ENCODE results near the gene DUSP18.
"Not testable (repeated sequence)": the region's sequence is repeated elsewhere in the genome, so short reads cannot be mapped to it uniquely, and the experiment has no call there.

The DUSP18 gene

DNA sequence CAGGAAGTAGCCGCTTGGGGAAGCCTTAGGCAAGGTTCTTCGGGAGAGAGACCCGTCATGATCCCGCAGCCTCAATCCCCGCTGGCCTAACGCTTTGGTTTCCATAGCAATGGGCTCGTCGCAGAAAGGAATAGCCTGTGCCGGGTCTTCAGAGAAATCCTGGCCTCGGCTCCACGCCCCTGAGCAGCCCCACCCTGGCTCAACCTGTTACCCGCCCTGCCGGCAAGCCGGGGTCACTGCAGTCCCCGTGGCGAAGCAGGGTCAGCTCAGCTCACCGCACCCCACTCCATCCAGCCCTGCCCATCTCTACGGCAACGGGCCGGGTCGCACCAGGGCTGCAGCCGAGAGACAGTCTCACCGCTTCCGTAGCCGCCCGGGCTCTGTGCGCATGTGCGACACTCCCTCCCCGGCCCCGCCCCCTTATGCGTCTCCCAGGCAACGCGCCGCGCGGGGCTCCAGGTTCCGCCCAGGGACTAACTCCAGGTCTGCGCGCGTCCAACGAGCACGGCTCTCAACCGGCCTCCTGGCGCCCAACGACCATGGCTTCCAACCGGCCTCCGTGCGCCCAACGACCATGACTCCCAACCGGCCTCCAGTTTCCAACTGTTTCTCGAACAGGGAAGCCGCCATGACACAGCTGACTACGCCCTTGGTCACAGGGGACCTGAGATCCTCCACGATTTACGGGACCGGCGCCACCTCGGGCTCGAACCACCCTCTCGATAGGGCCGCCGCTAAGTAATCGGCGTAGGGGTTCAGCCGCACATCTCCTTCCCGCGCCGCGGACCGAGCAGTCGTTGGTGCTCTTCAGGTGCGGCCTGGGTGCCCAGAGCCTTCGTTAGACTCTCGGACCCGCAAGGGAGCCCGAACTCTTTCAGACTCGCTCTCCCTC lies at the start of gene DUSP18:
TSS of gene DUSP18 (minus strand) at position 382 of the 892 bp plus-strand sequence. CDS start 3,872 bp downstream, outside the sequence.
- DNase-seq (ENCODE audit: low read depth, low spot score), result peak; percentile 98

DNA sequence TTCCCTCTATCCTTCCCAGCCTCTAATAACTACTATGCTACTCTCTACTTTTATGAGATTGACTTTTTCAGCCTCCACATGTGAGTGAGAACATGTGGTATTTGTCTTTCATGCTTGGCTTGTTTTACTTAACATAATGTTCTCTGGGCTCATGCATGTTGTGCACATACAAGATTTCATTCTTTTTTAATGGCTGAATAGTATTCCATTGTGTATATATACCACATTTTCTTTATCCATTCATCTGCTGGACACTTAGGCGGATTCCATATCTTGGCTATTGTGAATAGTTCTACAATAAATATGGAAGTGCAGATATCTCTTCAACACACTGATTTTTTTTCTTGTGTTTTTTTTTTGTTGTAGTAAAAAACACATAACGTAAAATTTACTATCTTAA lies 46.4 kb upstream of the DUSP18 start:
- no peak for DNase-seq (ENCODE audit: low read depth, low spot score)

DNA sequence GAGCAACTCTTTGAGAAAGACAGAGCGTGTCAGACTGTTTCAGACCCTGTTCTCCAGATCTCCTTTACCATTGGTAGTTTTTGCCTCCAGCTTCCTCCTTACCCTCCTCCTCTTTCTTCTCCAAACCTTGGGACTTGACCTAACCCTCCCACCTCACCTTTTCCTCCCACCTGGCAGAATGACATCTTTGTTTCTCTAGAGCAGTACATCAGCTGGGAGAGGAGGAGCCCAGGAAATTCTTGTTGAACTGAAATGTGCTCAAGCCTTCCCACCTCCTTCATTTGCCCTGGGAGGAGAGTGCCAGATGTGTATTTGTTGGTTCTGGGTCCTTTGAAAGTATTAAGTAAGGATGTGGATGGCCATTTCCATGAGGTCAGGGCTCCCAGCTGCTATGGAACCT lies 44.4 kb upstream of the DUSP18 start:
- no peak for DNase-seq (ENCODE audit: low read depth, low spot score)

GRCh38 chr22:30709980-30710379 lies 42.3 kb upstream of the DUSP18 start:
- DNase-seq (ENCODE audit: low read depth, low spot score), result not testable (repeated sequence)

DNA sequence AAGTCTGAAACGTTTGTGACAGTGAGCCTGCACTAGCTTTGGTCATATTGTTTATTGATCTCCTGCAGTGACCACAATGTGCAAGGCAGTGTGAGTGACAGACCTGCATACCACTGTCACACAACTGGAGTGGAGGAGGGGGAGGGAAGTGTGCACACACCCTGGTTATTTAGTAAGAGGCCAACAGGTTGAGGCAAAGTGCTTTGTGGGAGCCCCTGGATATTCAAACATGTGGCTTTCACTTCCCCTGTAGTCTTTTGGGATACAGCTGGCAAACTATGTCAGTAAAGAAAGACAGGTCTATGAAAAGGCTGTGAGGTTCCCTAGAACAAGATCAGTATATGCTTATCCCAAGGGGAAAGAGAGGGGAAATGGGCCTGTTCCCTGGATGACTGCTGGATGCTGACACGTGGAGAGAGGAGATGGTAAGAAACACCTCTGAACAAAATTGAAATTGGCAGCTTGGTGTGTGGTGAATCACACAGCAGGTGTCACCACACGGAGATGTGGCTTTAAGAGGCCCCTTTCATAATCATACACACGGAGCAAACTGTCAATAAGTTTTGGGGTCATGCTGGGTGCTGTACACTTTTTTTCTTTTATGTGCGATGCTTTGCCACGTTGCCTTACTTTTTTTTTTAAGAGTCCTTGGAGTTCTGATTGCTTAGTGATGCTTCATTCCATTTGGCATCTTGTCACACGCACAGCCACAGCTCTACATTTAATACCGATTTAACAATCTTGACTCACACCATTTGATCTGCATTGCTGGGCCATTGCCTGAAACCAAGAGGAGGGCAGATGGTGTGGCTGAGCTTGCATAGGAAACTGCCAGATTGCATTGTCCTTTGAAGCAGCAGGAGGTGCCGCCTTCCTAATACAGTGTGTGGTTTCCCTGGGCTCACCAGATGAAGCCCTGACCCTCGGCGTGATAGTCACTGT lies 38.3 kb upstream of the DUSP18 start:
- peak; percentile 29 for DNase-seq (ENCODE audit: low read depth, low spot score)

GRCh38 chr22:30704978-30705377 lies 37.3 kb upstream of the DUSP18 start:
- no peak for DNase-seq (ENCODE audit: low read depth, low spot score)

DNA sequence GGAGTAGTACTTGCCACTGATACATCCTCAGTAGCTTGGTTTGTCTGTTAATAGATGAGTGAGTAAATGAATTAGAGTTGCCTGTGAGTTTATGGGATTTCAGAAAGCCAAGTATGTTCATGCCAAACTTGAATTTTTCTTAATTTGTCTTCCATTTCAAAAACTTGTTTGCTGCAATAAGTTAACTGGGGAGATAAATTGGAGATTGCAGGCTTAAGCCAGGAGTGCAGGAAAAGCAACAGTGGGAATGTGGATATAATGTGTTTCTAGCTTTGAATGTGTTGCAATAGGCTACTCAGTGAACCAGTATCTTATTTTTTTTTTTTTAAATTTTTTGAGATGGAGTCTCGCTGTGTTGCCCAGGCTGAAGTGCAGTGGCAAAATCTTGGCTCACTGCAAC lies 35.2 kb upstream of the DUSP18 start:
- DNase-seq (ENCODE audit: low read depth, low spot score), result no peak

GRCh38 chr22:30701872-30702271 lies 34.2 kb upstream of the DUSP18 start:
- no peak for DNase-seq (ENCODE audit: low read depth, low spot score)

DNA sequence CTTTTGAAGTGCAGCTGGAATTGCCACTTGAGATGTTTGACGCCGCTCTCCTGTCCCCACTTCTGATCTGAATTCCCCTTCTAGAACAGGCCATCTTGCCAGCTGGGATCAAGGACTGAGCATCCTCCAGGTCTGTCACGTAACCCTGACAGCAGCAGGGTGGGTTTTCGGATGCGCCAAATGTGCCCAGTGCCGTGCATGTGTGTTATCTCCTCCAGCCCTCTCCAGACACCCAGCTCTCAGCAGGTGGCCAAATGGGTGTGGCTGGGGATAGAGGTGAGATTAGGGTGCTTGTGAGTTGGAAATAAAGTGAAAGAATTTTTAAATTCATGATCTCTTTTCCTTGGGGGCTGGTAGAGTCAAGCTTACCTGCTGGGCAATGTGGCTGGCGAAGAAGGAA lies 30.3 kb upstream of the DUSP18 start:
- DNase-seq (ENCODE audit: low read depth, low spot score), result no peak

GRCh38 chr22:30695871-30696655 lies 28.4 kb upstream of the DUSP18 start:
- DNase-seq (ENCODE audit: low read depth, low spot score), result no peak

DNA sequence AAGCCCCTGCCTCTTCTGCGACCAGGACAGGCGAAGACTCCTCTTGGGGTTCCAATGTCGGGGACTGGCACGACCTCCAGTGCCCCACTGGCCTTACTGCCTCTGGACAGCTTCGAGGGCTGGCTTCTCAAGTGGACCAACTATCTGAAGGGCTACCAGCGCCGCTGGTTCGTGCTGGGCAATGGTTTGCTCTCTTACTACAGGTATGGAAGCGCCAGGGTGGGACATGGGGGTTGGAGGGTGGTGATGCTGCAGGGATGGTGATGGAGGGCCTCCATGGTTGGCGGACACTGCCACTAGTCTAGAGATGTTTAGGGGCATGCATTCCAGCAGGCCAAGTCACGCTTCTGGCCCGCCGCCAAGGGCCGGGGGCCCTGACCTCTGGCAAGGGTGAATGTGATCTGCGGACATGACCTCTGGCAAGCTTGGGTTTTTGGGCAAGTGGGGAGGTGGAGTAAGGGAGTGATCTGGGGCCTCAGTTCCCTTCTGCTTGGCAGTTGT lies 27.7 kb upstream of the DUSP18 start:
- DNase-seq (ENCODE audit: low read depth, low spot score), result no peak

GRCh38 chr22:30694640-30695350 lies 27.1 kb upstream of the DUSP18 start, which contains the start of gene OSBP2:
TSS of gene OSBP2 (plus strand) at chr22:30694874. CDS start at chr22:30694910, 36 bp downstream.
- peak; percentile 23 for DNase-seq (ENCODE audit: low read depth, low spot score)

- peak; percentile 47 for DNase-seq (ENCODE audit: low read depth, low spot score)
Measured at GRCh38 chr22:30694171-30694639, 26.5 kb upstream of the DUSP18 start.

DNA sequence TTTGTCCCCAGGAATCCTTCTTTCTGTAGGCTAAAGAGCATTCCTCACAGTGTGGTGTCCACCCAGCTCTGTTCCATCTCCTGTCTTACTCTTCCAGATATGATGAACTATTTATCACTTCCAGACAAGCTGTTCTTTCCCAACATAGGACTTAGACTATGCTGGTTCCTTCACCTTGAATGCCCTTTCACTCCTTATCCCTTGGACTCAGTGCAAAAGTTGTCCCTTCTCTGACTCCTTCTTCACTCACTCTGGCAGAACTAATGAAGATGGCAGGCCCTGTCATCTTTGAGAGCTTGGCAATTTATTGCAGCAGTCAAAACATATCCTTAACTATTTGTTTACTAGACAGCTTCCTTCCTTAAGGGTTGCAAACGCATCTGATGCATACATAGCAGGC lies 23.5 kb upstream of the DUSP18 start:
- DNase-seq (ENCODE audit: low read depth, low spot score), result no peak

- no peak for DNase-seq (ENCODE audit: low read depth, low spot score)
Measured at GRCh38 chr22:30689622-30690021, 21.9 kb upstream of the DUSP18 start.

- DNase-seq (ENCODE audit: low read depth, low spot score), result no peak
Measured at GRCh38 chr22:30687358-30687757, 19.7 kb upstream of the DUSP18 start.

DNA sequence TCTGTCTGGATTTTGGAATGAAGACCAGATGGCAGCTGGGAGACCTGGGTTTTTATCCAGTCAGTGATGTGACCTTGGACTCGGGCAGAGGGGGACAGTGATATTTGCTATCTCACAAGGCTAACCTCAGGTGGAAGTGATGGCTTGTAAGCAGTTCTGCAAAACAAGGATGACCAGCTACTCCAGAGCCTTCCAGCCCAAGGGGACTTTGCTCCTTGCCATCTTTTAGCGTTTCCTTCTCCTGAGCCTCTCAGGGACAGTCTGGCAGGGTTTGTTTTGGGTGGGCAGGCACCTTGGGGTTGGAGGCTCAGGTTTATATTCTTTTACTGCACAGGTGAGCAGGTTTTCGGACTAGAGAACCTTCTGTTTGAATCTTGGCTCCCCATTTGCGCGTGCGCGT lies 17.5 kb upstream of the DUSP18 start:
- no peak for DNase-seq (ENCODE audit: low read depth, low spot score)

- no peak for DNase-seq (ENCODE audit: low read depth, low spot score)
Measured at GRCh38 chr22:30681831-30682230, 14.2 kb upstream of the DUSP18 start.

DNA sequence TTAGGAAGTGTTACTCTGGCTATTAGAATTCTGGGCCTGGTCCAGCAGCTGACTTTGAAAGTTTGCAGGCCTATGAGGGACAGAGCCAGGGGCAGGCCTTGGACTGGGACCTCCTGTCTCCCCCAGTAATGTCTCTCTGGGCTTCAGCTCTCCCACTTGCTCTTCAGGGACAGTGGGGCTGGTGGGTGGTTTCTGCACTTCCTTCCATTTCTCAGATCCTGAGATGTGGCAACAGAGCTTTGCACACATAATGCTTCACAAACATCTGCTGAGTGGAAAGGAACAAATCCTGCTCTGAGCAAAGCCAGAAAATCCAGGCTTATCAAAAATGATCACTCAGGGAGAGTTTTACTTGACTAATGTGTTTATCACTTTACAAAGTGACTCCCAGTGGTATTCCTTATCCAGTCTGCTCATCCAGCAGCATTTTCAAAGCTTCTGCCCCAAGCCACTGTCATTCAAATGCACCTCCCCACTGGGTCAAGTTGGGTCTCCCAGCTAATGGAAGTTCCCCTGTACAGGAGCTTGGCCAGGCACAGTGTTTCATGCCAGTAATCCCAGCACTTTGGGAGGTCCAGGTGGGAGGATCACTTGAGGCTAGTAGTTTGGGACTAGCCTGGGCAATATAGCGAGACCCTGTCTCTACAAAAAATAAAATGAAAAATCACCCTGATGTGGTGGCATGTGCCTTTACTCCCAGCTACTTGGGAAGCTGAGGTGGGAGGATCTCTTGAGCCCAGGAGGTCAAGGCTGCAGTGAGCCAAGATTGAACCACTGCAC lies 13.5 kb upstream of the DUSP18 start:
- no peak for DNase-seq (ENCODE audit: low read depth, low spot score)
